Large intestine (tissue), 3 donors: ENCODE measurements around the gene FAM240A. TPM values are rescaled to one million over a fixed set of nuclear protein-coding genes. Genes with fewer than 3 reads are reported as not detected.
"Not testable (repeated sequence)": the region's sequence is repeated elsewhere in the genome, so short reads cannot be mapped to it uniquely, and the experiment has no call there.

Experiments used
- DNase-seq, 2 donors: peaks; one replicate each; pipeline versions ENCODE4 v3.0.0 to v3.0.0-alpha.2; 2013
- H3K27ac ChIP-seq: one replicate; pipeline ENCODE4 v1.5.1; 2013; ENCODE audit warnings: low read length
- H3K27me3 ChIP-seq: 2 replicates; pipeline ENCODE4 v1.6.1; 2013; ENCODE audit warnings: low read length; ENCODE audit not compliant: control insufficient read depth, insufficient read depth
- H3K36me3 ChIP-seq: 2 replicates; pipeline ENCODE4 v1.6.1; 2013; ENCODE audit warnings: low read length; ENCODE audit not compliant: control insufficient read depth, insufficient read depth
- H3K4me1 ChIP-seq: one replicate; pipeline ENCODE4 v1.6.1; 2013; ENCODE audit warnings: low read length; ENCODE audit not compliant: control insufficient read depth, insufficient read depth
- H3K4me3 ChIP-seq: one replicate; pipeline ENCODE4 v1.5.1; 2013; ENCODE audit warnings: low read length
- H3K9me3 ChIP-seq: one replicate; pipeline ENCODE4 v1.6.1; 2013; ENCODE audit warnings: mild to moderate bottlenecking, low read depth, low read length, moderate library complexity; ENCODE audit not compliant: control insufficient read depth
- WGBS: methylation state at CpG from one replicate; pipeline ENCODE4 v1.1.5; 2013; ENCODE audit warnings: low lambda C conversion rate; ENCODE audit not compliant: insufficient coverage; 5-methylcytosine and 5-hydroxymethylcytosine counted together
- polyA plus RNA-seq: library from polyadenylated mRNA; unstranded; fragments of 120-200 nt; gene quantifications from one replicate; pipeline ENCODE4 v1.2.1, GENCODE V29; 2013

FAM240A gene
- polyA plus RNA-seq, 1 donor: not detected

GRCh38 chr3:46586738-46587246 lies 25.5 kb upstream of the FAM240A start:
- H3K4me3 ChIP-seq: no peak overlapping the region
- no peaks in the 10 kb centered on the region for H3K36me3 ChIP-seq
- no peaks in the 10 kb centered on the region for H3K9me3 ChIP-seq
- no peaks in the 10 kb centered on the region for H3K27me3 ChIP-seq
- H3K27ac ChIP-seq: no peak overlapping the region
- peaks cover 11% of the 10 kb centered on the region for H3K4me1 ChIP-seq
- DNase-seq: no peak
- 100% methylated on average over 1 of the region's 6 CpGs for WGBS

- not testable (repeated sequence) for DNase-seq, H3K27ac ChIP-seq, H3K9me3 ChIP-seq, H3K4me3 ChIP-seq, H3K36me3 ChIP-seq, H3K27me3 ChIP-seq
- H3K4me1 ChIP-seq: peaks cover 11% of the 10 kb centered on the region
- WGBS: no CpG with 5 or more reads among the region's 3 CpGs
These were observed 25.1 kb upstream of the FAM240A start for GRCh38 chr3:46587268-46587667.

DNA sequence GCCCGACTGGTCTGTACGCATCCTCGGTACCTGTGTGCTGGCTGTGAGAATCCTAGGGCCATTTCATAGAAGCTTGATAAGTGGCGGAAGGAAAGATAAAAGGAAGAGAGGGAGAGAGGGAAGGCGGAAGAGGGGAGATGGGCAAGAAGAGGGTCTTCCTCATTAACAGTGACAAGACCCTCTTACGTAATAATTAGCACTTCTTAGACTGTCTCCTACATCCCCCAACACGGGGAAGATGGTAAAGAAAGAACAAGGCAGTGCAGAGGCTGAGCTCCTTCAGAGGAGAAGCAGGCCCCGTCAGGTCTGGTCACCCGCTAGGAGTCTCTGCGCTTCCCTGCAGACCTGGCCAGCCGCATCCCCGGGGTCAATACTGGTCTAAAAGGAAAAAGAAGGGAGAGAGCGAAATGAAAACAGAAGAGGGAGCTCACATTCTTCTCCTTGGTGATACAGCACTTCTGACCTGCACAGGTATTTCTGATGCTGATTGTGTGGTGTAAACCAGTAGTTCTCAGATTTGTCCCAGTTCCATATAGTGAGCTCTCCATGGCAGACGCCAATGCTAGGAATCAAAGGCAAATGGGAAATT lies 19.0 kb upstream of the FAM240A start:
- WGBS: 93% methylated on average over 3 of the region's 14 CpGs
- H3K9me3 ChIP-seq: no peaks in the 10 kb centered on the region
- DNase-seq: no peak
- H3K4me1 ChIP-seq: no peaks in the 10 kb centered on the region
- H3K4me3 ChIP-seq: no peak overlapping the region
- H3K27ac ChIP-seq: no peak overlapping the region
- no peaks in the 10 kb centered on the region for H3K36me3 ChIP-seq
- no peaks in the 10 kb centered on the region for H3K27me3 ChIP-seq

DNA sequence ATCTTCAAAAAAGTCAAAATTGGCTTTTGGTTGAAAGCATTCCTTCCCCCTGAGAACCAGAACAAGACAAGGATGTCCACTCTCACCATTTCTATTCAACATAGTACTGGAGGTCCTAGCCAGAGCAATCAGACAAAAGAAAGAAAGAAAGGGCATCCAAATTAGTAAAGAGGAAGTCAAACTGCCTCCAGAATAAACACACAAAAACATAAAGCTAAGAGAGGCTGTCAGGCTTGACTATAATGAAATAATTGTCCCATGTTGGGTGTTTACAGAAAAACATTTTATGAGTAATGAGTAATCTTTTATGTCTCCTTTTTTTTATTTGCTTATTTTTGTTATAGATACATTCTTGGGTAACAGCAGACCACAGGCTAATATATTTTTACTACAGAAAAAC lies 18.3 kb upstream of the FAM240A start:
- no peak for DNase-seq
- H3K27ac ChIP-seq: no peak overlapping the region
- H3K36me3 ChIP-seq: no peaks in the 10 kb centered on the region

DNA sequence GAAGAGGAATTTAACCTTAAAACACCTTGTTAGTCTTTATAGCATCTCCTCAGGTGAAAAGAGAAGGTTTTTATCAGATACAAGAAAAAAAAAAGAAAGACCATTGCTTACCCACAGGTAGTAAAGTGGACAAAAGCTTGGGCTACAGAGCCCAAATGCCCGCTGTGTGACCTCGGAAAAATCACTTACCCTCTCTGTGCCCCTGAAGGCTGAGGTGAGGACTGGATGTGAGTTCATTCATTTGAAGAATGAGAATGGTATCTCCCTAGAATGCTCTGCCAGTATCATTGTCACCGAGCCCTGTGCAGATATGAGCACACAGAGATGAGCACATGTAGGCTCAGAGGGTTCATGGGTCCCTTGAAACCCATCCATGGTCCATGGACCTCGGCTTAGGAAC lies 17.6 kb upstream of the FAM240A start:
- no peak for DNase-seq
- no peak overlapping the region for H3K27ac ChIP-seq
- no peaks in the 10 kb centered on the region for H3K36me3 ChIP-seq
- no peaks in the 10 kb centered on the region for H3K27me3 ChIP-seq
- whole genome bisulfite sequencing: no CpG with 5 or more reads among the region's 4 CpGs
- H3K4me3 ChIP-seq: no peak overlapping the region
- no peaks in the 10 kb centered on the region for H3K4me1 ChIP-seq
- H3K9me3 ChIP-seq: no peaks in the 10 kb centered on the region

More for the DNA sequence above, 18.3 kb upstream of the FAM240A start:
- Histone ChIP-seq H3K4me3 (no peak overlapping the region), H3K9me3 (no peaks in the 10 kb centered on the region), H3K27me3 (no peaks in the 10 kb centered on the region), H3K4me1 (no peaks in the 10 kb centered on the region)

- H3K9me3 ChIP-seq: no peaks in the 10 kb centered on the region
- H3K4me1 ChIP-seq: no peaks in the 10 kb centered on the region
- no peaks in the 10 kb centered on the region for H3K36me3 ChIP-seq
- no CpG with 5 or more reads among the region's 8 CpGs for WGBS
- DNase-seq: no peak
- no peaks in the 10 kb centered on the region for H3K27me3 ChIP-seq
- H3K27ac ChIP-seq: no peak overlapping the region
- no peak overlapping the region for H3K4me3 ChIP-seq
These were observed 16.5 kb upstream of the FAM240A start for GRCh38 chr3:46595819-46596314.

DNA sequence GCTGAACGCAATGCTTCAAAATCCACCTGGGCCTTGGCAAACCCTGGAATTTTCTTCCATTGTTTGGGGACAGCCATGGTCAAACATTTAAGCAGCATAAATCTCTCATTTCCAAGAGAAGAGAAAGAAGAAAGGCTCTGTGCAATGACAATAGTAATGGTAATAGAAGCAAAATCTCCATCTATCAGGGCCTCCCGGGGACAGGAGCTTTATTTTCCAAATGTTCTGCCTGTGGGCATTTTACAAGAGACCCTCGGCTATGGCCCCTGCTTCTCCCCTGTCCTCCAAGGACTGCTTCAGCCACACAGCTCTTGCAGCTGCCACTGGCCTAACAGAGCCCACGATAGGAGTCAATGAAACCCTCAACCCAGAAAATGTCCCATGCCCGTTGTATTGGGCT lies 12.7 kb upstream of the FAM240A start:
- Histone ChIP-seq H3K9me3 (no peaks in the 10 kb centered on the region), H3K27me3 (no peaks in the 10 kb centered on the region), H3K27ac (no peak overlapping the region), H3K4me1 (no peaks in the 10 kb centered on the region), H3K4me3 (no peak overlapping the region), H3K36me3 (no peaks in the 10 kb centered on the region)
- no peak for DNase-seq
- WGBS: no CpG with 5 or more reads among the region's 5 CpGs

DNA sequence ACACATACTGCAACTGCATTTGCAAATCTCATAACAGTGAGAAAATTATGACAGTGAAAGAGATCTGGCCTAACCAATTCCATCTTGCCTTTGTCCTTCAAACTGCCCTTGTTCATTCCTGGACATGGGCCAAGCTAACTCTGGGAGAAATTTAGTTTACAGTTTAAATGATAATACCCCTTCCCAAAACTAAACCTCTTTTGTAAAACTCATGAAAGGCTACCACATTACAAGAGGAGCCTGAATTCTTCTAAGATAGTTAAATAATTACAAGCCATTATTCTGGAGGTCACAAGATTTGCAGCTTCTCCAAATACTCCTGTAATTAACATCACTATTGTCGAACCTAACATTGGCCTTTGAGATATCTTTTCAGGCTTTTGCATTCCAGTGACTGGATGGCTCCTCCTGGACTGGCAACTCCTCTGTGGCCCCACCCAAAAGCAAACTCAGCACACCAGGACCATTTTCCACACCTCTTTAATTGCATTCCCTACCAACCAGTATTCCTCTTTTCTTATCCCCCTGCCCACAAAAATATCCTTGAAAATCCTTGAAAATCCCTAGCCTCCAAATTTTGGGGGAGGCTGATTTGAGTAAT lies 8.8 kb upstream of the FAM240A start:
- Histone ChIP-seq H3K36me3 (no peaks in the 10 kb centered on the region), H3K9me3 (no peaks in the 10 kb centered on the region), H3K4me3 (no peak overlapping the region), H3K27ac (no peak overlapping the region), H3K4me1 (no peaks in the 10 kb centered on the region), H3K27me3 (no peaks in the 10 kb centered on the region)
- no peak for DNase-seq
- WGBS: no CpG with 5 or more reads among the region's 1 CpG

DNA sequence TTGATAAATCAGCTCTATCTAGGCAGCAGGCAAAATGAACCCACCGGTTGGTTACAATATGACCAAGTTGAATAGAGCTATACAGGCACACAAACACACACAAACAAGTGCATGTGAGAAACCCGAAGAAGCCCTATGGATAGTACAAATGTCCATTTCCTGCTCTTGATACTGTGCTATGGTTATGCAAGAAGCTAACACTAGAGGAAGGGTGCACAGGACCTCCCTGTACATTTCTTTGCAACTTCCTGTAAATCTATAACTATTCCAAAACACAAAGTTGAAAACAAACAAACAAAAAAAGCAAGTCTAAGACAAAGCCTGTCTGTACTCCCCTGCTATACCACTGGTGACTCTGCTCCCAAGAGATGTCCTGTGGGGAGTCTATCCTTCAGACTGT lies 8.2 kb upstream of the FAM240A start:
- H3K4me3 ChIP-seq: no peak overlapping the region
- 80% methylated on average over 1 of the region's 2 CpGs for WGBS
- H3K27ac ChIP-seq: no peak overlapping the region
- no peaks in the 10 kb centered on the region for H3K36me3 ChIP-seq
- H3K27me3 ChIP-seq: no peaks in the 10 kb centered on the region
- no peak for DNase-seq
- no peaks in the 10 kb centered on the region for H3K4me1 ChIP-seq
- no peaks in the 10 kb centered on the region for H3K9me3 ChIP-seq

- no peaks in the 10 kb centered on the region for H3K36me3 ChIP-seq
- no CpG with 5 or more reads among the region's 6 CpGs for WGBS
- no peaks in the 10 kb centered on the region for H3K27me3 ChIP-seq
- H3K4me1 ChIP-seq: no peaks in the 10 kb centered on the region
- no peaks in the 10 kb centered on the region for H3K9me3 ChIP-seq
- DNase-seq: no peak
- H3K4me3 ChIP-seq: no peak overlapping the region
- no peak overlapping the region for H3K27ac ChIP-seq
These were observed 4.7 kb upstream of the FAM240A start for GRCh38 chr3:46607603-46608028.

GRCh38 chr3:46609212-46609721 lies 3.1 kb upstream of the FAM240A start:
- no peaks in the 10 kb centered on the region for H3K36me3 ChIP-seq
- H3K4me1 ChIP-seq: no peaks in the 10 kb centered on the region
- H3K4me3 ChIP-seq: no peak overlapping the region
- DNase-seq: no peak
- WGBS: no CpG with 5 or more reads among the region's 5 CpGs
- H3K9me3 ChIP-seq: no peaks in the 10 kb centered on the region
- no peaks in the 10 kb centered on the region for H3K27me3 ChIP-seq
- H3K27ac ChIP-seq: no peak overlapping the region
